ENCODE results near the gene PSMD11. TPM values are rescaled to one million over a fixed set of nuclear protein-coding genes. Genes with fewer than 3 reads are reported as not detected.
A peak's percentile ranks its signal among the peaks of the same experiment; 100 is the strongest.
"Not testable (repeated sequence)": the region's sequence is repeated elsewhere in the genome, so short reads cannot be mapped to it uniquely, and the experiment has no call there.

Gene PSMD11
- total RNA-seq (39.0 TPM), polyA plus RNA-seq (ENCODE audit: insufficient read depth in 1 of 8, insufficient read length in 8 of 8, low replicate concordance in 1 of 8) (10 to 100 TPM; 55.2 to 71.5 (median 62.1) TPM)
- long read RNA-seq, donor 1, full-length matches to known transcripts, result 12 of 12 reads
- long read RNA-seq, donor 1, partial matches to known transcripts, result 0 of 12 reads
- long read RNA-seq, donor 1, other reads (novel, unspliced or antisense), result 0 of 12 reads
- long read RNA-seq, donor 2, full-length matches to known transcripts, result 3 of 3 reads
- long read RNA-seq, donor 2, partial matches to known transcripts, result 0 of 3 reads
- long read RNA-seq, donor 2, other reads (novel, unspliced or antisense), result 0 of 3 reads
- long read RNA-seq, donor 3, full-length matches to known transcripts, result 18 of 18 reads
- long read RNA-seq, donor 3, partial matches to known transcripts, result 0 of 18 reads
- long read RNA-seq, donor 3, other reads (novel, unspliced or antisense), result 0 of 18 reads
- long read RNA-seq, donor 4, full-length matches to known transcripts, result 16 of 16 reads
- long read RNA-seq, donor 4, partial matches to known transcripts, result 0 of 16 reads
- long read RNA-seq, donor 4, other reads (novel, unspliced or antisense), result 0 of 16 reads
- long read RNA-seq, donor 5, full-length matches to known transcripts, result 31 of 38 reads
- long read RNA-seq, donor 5, partial matches to known transcripts, result 7 of 38 reads
- long read RNA-seq, donor 5, other reads (novel, unspliced or antisense), result 0 of 38 reads
- long read RNA-seq, donor 6, full-length matches to known transcripts, result 33 of 41 reads
- long read RNA-seq, donor 6, partial matches to known transcripts, result 8 of 41 reads
- long read RNA-seq, donor 6, other reads (novel, unspliced or antisense), result 0 of 41 reads
- long read RNA-seq, donor 7, full-length matches to known transcripts, result 34 of 34 reads
- long read RNA-seq, donor 7, partial matches to known transcripts, result 0 of 34 reads
- long read RNA-seq, donor 7, other reads (novel, unspliced or antisense), result 0 of 34 reads
- long read RNA-seq, donor 8, full-length matches to known transcripts, result 16 of 16 reads
- long read RNA-seq, donor 8, partial matches to known transcripts, result 0 of 16 reads
- long read RNA-seq, donor 8, other reads (novel, unspliced or antisense), result 0 of 16 reads
- long read RNA-seq, donor 9, full-length matches to known transcripts, result 13 of 25 reads
- long read RNA-seq, donor 9, partial matches to known transcripts, result 12 of 25 reads
- long read RNA-seq, donor 9, other reads (novel, unspliced or antisense), result 0 of 25 reads
- long read RNA-seq, donor 10, full-length matches to known transcripts, result 23 of 23 reads
- long read RNA-seq, donor 10, partial matches to known transcripts, result 0 of 23 reads
- long read RNA-seq, donor 10, other reads (novel, unspliced or antisense), result 0 of 23 reads
- long read RNA-seq, donor 11, full-length matches to known transcripts, result 19 of 19 reads
- long read RNA-seq, donor 11, partial matches to known transcripts, result 0 of 19 reads
- long read RNA-seq, donor 11, other reads (novel, unspliced or antisense), result 0 of 19 reads

GRCh38 chr17:32444301-32445073 lies at the start of gene PSMD11:
TSS of gene PSMD11 (plus strand) at chr17:32444510. CDS start at chr17:32444524, 14 bp downstream.
- Histone ChIP-seq H3K27me3 (ENCODE audit: control insufficient read depth, insufficient read depth, low read length) (no peaks in the 10 kb centered on the region), H3K9me3 (replicated peaks; ENCODE audit: control insufficient read depth, low read depth, low read length) (no peaks in the 10 kb centered on the region), H3K4me1 (ENCODE audit: control insufficient read depth, insufficient read depth, low read length) (peaks cover 8% of the 10 kb centered on the region), H3K27ac (ENCODE audit: low read length) (peak within 1 kb of the TSS; percentile 86), H3K36me3 (ENCODE audit: control insufficient read depth, insufficient read depth, low read length) (peaks cover 13% of the 10 kb centered on the region), H3K4me3 (ENCODE audit: low read length) (peak within 1 kb of the TSS; percentile 97)
- WGBS (ENCODE audit: insufficient coverage), result under 1% methylated on average over 60 of the region's 74 CpGs
- DNase-seq, result peak; percentile 99

GRCh38 chr17:32396343-32396742 lies 48.0 kb upstream of the PSMD11 start:
- no peak for DNase-seq
- no peak overlapping the region for H3K4me3 ChIP-seq (ENCODE audit: low read length)
- H3K27me3 ChIP-seq (ENCODE audit: control insufficient read depth, insufficient read depth, low read length), result no peaks in the 10 kb centered on the region
- no peaks in the 10 kb centered on the region for H3K36me3 ChIP-seq (ENCODE audit: control insufficient read depth, insufficient read depth, low read length)
- 100% methylated on average over 1 of the region's 5 CpGs for WGBS (ENCODE audit: insufficient coverage)
- no peaks in the 10 kb centered on the region for H3K9me3 ChIP-seq (replicated peaks; ENCODE audit: control insufficient read depth, low read depth, low read length)
- no peak overlapping the region for H3K27ac ChIP-seq (ENCODE audit: low read length)
- no peaks in the 10 kb centered on the region for H3K4me1 ChIP-seq (ENCODE audit: control insufficient read depth, insufficient read depth, low read length)

- no peak for DNase-seq
- Histone ChIP-seq H3K9me3 (replicated peaks; ENCODE audit: control insufficient read depth, low read depth, low read length) (no peaks in the 10 kb centered on the region), H3K27ac (ENCODE audit: low read length) (no peak overlapping the region)
Measured at GRCh38 chr17:32398946-32399345, 45.4 kb upstream of the PSMD11 start.

GRCh38 chr17:32410085-32410484 lies 34.2 kb upstream of the PSMD11 start:
- not testable (repeated sequence) for DNase-seq; H3K36me3 ChIP-seq (ENCODE audit: control insufficient read depth, insufficient read depth, low read length); H3K27ac ChIP-seq (ENCODE audit: low read length); H3K4me3 ChIP-seq (ENCODE audit: low read length); H3K27me3 ChIP-seq (ENCODE audit: control insufficient read depth, insufficient read depth, low read length); H3K9me3 ChIP-seq (replicated peaks; ENCODE audit: control insufficient read depth, low read depth, low read length); H3K4me1 ChIP-seq (ENCODE audit: control insufficient read depth, insufficient read depth, low read length)
- 100% methylated on average over 1 of the region's 3 CpGs for WGBS (ENCODE audit: insufficient coverage)

More at GRCh38 chr17:32398946-32399345, 45.4 kb upstream of the PSMD11 start:
- H3K36me3 ChIP-seq (ENCODE audit: control insufficient read depth, insufficient read depth, low read length), result no peaks in the 10 kb centered on the region
- no peaks in the 10 kb centered on the region for H3K4me1 ChIP-seq (ENCODE audit: control insufficient read depth, insufficient read depth, low read length)
- no peak overlapping the region for H3K4me3 ChIP-seq (ENCODE audit: low read length)
- no peaks in the 10 kb centered on the region for H3K27me3 ChIP-seq (ENCODE audit: control insufficient read depth, insufficient read depth, low read length)

- H3K36me3 ChIP-seq (ENCODE audit: control insufficient read depth, insufficient read depth, low read length), result no peaks in the 10 kb centered on the region
- no CpG with 5 or more reads among the region's 4 CpGs for WGBS (ENCODE audit: insufficient coverage)
- no peaks in the 10 kb centered on the region for H3K4me1 ChIP-seq (ENCODE audit: control insufficient read depth, insufficient read depth, low read length)
- no peak overlapping the region for H3K27ac ChIP-seq (ENCODE audit: low read length)
- peaks cover 8% of the 10 kb centered on the region for H3K9me3 ChIP-seq (replicated peaks; ENCODE audit: control insufficient read depth, low read depth, low read length)
- no peak overlapping the region for H3K4me3 ChIP-seq (ENCODE audit: low read length)
- no peaks in the 10 kb centered on the region for H3K27me3 ChIP-seq (ENCODE audit: control insufficient read depth, insufficient read depth, low read length)
- no peak for DNase-seq
Measured at GRCh38 chr17:32426894-32427293, 17.4 kb upstream of the PSMD11 start.

GRCh38 chr17:32429598-32429997 lies 14.7 kb upstream of the PSMD11 start:
- no peak overlapping the region for H3K4me3 ChIP-seq (ENCODE audit: low read length)

DNA sequence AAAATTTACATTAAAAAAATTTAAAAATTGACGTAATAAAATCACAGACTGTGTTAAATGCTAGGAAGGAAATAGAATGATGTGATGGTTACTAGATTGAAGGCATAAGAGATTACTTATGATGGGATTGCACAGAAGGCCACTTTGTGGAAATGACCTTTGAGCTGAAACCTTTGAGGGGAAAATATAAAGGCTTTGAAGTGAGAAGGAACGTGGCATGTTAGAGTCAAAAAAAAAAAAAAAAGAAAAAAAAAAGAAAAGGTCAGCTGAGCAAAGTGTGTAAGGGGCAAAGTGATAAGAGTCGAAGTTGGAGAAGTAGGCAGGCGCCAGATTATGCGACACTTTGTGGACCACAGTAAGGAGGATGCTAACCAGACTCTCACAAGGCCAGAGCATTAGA lies 3.6 kb upstream of the PSMD11 start:
- Histone ChIP-seq H3K27ac (ENCODE audit: low read length) (no peak overlapping the region), H3K36me3 (ENCODE audit: control insufficient read depth, insufficient read depth, low read length) (no peaks in the 10 kb centered on the region), H3K27me3 (ENCODE audit: control insufficient read depth, insufficient read depth, low read length) (no peaks in the 10 kb centered on the region), H3K4me3 (ENCODE audit: low read length) (no peak overlapping the region), H3K9me3 (replicated peaks; ENCODE audit: control insufficient read depth, low read depth, low read length) (no peaks in the 10 kb centered on the region), H3K4me1 (ENCODE audit: control insufficient read depth, insufficient read depth, low read length) (peaks cover 5% of the 10 kb centered on the region)
- DNase-seq, result no peak
- 65% methylated on average over 5 of the region's 5 CpGs for WGBS (ENCODE audit: insufficient coverage)

More at GRCh38 chr17:32429598-32429997, 14.7 kb upstream of the PSMD11 start:
- Histone ChIP-seq H3K27me3 (ENCODE audit: control insufficient read depth, insufficient read depth, low read length) (no peaks in the 10 kb centered on the region), H3K9me3 (replicated peaks; ENCODE audit: control insufficient read depth, low read depth, low read length) (peaks cover 8% of the 10 kb centered on the region), H3K4me1 (ENCODE audit: control insufficient read depth, insufficient read depth, low read length) (no peaks in the 10 kb centered on the region), H3K36me3 (ENCODE audit: control insufficient read depth, insufficient read depth, low read length) (no peaks in the 10 kb centered on the region), H3K27ac (ENCODE audit: low read length) (no peak overlapping the region)
- no peak for DNase-seq
- WGBS (ENCODE audit: insufficient coverage), result 100% methylated on average over 1 of the region's 2 CpGs

DNA sequence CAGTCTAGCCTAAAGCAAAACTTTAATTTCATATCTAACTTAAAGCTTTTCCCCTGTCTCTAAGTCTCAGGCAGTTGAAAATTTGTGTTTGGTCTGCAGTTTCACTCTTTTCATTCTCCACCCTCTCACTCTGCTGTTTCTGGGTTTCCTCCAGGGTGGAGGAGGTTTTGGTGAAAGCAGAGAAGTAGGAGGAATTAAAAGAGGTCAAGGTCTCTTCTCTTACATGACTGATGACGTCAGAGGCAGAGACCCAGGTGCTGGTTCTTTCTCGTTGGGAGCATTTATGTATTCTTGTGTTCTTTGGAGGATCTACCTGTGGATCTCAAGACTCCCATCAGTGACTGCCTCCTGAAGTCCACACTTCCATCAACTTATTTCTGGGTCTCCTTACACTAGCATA lies 2.4 kb upstream of the PSMD11 start:
- Histone ChIP-seq H3K36me3 (ENCODE audit: control insufficient read depth, insufficient read depth, low read length) (peaks cover 2% of the 10 kb centered on the region), H3K27ac (ENCODE audit: low read length) (no peak overlapping the region), H3K4me1 (ENCODE audit: control insufficient read depth, insufficient read depth, low read length) (peaks cover 8% of the 10 kb centered on the region), H3K27me3 (ENCODE audit: control insufficient read depth, insufficient read depth, low read length) (no peaks in the 10 kb centered on the region), H3K4me3 (ENCODE audit: low read length) (no peak overlapping the region), H3K9me3 (replicated peaks; ENCODE audit: control insufficient read depth, low read depth, low read length) (no peaks in the 10 kb centered on the region)
- WGBS (ENCODE audit: insufficient coverage), result no CpG with 5 or more reads among the region's 2 CpGs
- no peak for DNase-seq

- Histone ChIP-seq H3K27me3 (ENCODE audit: control insufficient read depth, insufficient read depth, low read length) (no peaks in the 10 kb centered on the region), H3K9me3 (replicated peaks; ENCODE audit: control insufficient read depth, low read depth, low read length) (no peaks in the 10 kb centered on the region), H3K36me3 (ENCODE audit: control insufficient read depth, insufficient read depth, low read length) (peaks cover 9% of the 10 kb centered on the region), H3K4me1 (ENCODE audit: control insufficient read depth, insufficient read depth, low read length) (peaks cover 8% of the 10 kb centered on the region), H3K4me3 (ENCODE audit: low read length) (peak overlapping the region; percentile 97), H3K27ac (ENCODE audit: low read length) (no peak overlapping the region)
- 27% methylated on average over 21 of the region's 29 CpGs for WGBS (ENCODE audit: insufficient coverage)
- no peak for DNase-seq
Measured at GRCh38 chr17:32443827-32444300, 446 bp upstream of the PSMD11 start.
